Transverse colon (tissue), 4 donors: ENCODE measurements around the gene C10orf90. TPM values are rescaled to one million over a fixed set of nuclear protein-coding genes. Genes with fewer than 3 reads are reported as not detected.

Source experiments
- DNase-seq: peaks from one replicate; pipeline ENCODE4 v3.0.0-alpha.2; 2019
- H3K27ac ChIP-seq, 4 donors: fragments of 200-600 bp; sonication (generic); 2 replicates each; pipeline ENCODE4 v1.5.1; 2016 to 2018; ENCODE audit warnings: inconsistent platforms in 4 of 4
- H3K27me3 ChIP-seq: fragments of 200-600 bp; sonication (generic); 2 replicates; pipeline ENCODE4 v1.5.1; 2017; ENCODE audit warnings: inconsistent platforms
- H3K36me3 ChIP-seq, 4 donors: fragments of 200-600 bp; sonication (generic); 2 replicates each; pipeline ENCODE4 v1.5.1; 2017 to 2019; ENCODE audit warnings: inconsistent platforms in 4 of 4
- H3K4me1 ChIP-seq, 4 donors: fragments of 200-600 bp; sonication (generic); 2 replicates each; pipeline ENCODE4 v1.5.1; 2017 to 2020; ENCODE audit warnings: inconsistent platforms in 4 of 4
- H3K4me3 ChIP-seq, 4 donors: fragments of 200-600 bp; sonication (generic); 1 replicate in 1 of 4; 2 replicates in 3 of 4; pipeline versions ENCODE4 v1.5.1 to v1.6.1; 2017 to 2019; ENCODE audit warnings: inconsistent platforms in 4 of 4
- H3K9me3 ChIP-seq, 2 donors: fragments of 200-600 bp; sonication (generic); 2 replicates each; pipeline ENCODE4 v1.5.1; 2017 to 2019; ENCODE audit warnings: inconsistent platforms in 2 of 2
- CTCF ChIP-seq, 5 experiments: fragments of 200-600 bp in 3 of 5; fragments of 450-650 bp in 2 of 5; sonication (generic) in 3 of 5; IDR thresholded peaks; 1 replicate in 2 of 5; 2 replicates in 3 of 5; pipeline ENCODE4 v1.5.1; 2016 to 2017; ENCODE audit warnings: antibody characterized with exemption in 5 of 5, inconsistent platforms in 3 of 5, mild to moderate bottlenecking in 2 of 5, moderate library complexity in 1 of 5
- EP300 ChIP-seq: sonication (generic); formaldehyde crosslinking; IDR thresholded peaks from one replicate; pipeline ENCODE4 v1.6.1; 2017; ENCODE audit warnings: antibody characterized with exemption, low read depth
- POLR2A ChIP-seq: fragments of 450-650 bp; IDR thresholded peaks from one replicate; pipeline ENCODE4 v1.6.1; 2016; ENCODE audit warnings: antibody characterized with exemption, mild to moderate bottlenecking, moderate library complexity
- POLR2AphosphoS5 ChIP-seq, 3 donors: sonication (generic); formaldehyde crosslinking; IDR thresholded peaks; one replicate each; pipeline ENCODE4 v1.6.1; 2016; ENCODE audit warnings: antibody characterized with exemption in 3 of 3
- WGBS, 2 donors: methylation state at CpG; one replicate each; pipeline ENCODE4 v1.1.5; 2018; ENCODE audit warnings: low coverage in 1 of 2; 5-methylcytosine and 5-hydroxymethylcytosine counted together
- in situ Hi-C, 4 donors: fragments of 200-750 bp; cut with MboI; loops; one replicate each; pipeline versions ENCODE4 v1.15.0 to v1.15.1; 2017; ENCODE audit warnings: low sequenced_read_pairs in 3 of 4, low pct_ligation_motif_present in 1 of 4, low pct_unique_long_range_greater_than_20kb in 1 of 4
- intact Hi-C: fragments of 100-400 bp; cut with DNase I; formaldehyde crosslinking; loops from one replicate; pipeline ENCODE4 v1.15.1; 2023; ENCODE audit warnings: low total_unique reads
- total RNA-seq, 4 donors: library from RNA; depleted of rRNA; stranded (reverse); fragments of >200 nt; gene quantifications; one replicate each; pipeline ENCODE4 v1.1.0, GENCODE V29; 2016

C10orf90 gene
- total RNA-seq, 4 donors from 2014 or later: not detected

DNA sequence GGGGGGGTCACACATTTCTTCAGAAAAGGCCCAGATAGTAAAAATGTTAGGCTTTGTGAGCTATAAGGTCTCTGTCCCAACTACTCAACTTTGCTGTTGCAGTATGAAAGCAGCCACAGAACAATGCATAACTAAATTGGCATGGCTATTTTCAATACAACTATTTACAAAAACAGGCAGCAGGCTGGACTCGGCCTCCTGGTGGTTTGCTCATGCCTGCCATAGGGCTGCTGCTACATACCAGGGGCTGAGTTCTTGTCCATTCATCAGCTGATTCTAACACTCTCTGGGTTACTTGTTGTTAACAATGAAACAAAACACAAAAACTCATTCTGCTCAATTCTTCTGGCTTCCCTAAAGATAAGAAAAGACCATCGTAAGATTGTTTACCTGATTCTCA lies 172.8 kb downstream of the C10orf90 start:
- in situ Hi-C loops: no loop called here
- intact Hi-C loops: no loop called here
- H3K9me3 ChIP-seq: no peaks in the 10 kb centered on the region
- TF ChIP-seq EP300: no peak
- no peak for TF ChIP-seq CTCF (IDR thresholded peaks at IDR 0.05)
- no peak for TF ChIP-seq POLR2A
- no peak for TF ChIP-seq POLR2AphosphoS5 (IDR thresholded peaks at IDR 0.05)
- no peak for DNase-seq
- 67 to 100% methylated on average over 1 to 2 of the region's 2 CpGs for WGBS, 2 donors
- no peak overlapping the region for H3K27ac ChIP-seq
- no peaks in the 10 kb centered on the region for H3K4me1 ChIP-seq
- no peaks in the 10 kb centered on the region for H3K27me3 ChIP-seq
- H3K4me3 ChIP-seq: no peak overlapping the region
- H3K36me3 ChIP-seq: no peaks in the 10 kb centered on the region

- 87 to 93% methylated on average over 4 to 16 of the region's 16 CpGs for WGBS, 2 donors
- in situ Hi-C loops (no loop called here), intact Hi-C loops (no loop called here)
- Histone ChIP-seq H3K27me3 (no peaks in the 10 kb centered on the region), H3K36me3 (no peaks in the 10 kb centered on the region), H3K4me3 (no peak overlapping the region), H3K4me1 (no peaks in the 10 kb centered on the region), H3K27ac (no peak overlapping the region), H3K9me3 (no peaks in the 10 kb centered on the region)
- no peak for TF ChIP-seq CTCF (IDR thresholded peaks at IDR 0.05)
- no peak for TF ChIP-seq POLR2A
- no peak for TF ChIP-seq EP300
- no peak for TF ChIP-seq POLR2AphosphoS5 (IDR thresholded peaks at IDR 0.05)
- DNase-seq: no peak
Measured at GRCh38 chr10:126496771-126497545, 173.5 kb downstream of the C10orf90 start.

- no peaks in the 10 kb centered on the region for H3K27me3 ChIP-seq
- H3K27ac ChIP-seq: no peak overlapping the region
- 53 to 62% methylated on average over 7 of the region's 7 CpGs for WGBS, 2 donors
- in situ Hi-C loops: no loop called here
- intact Hi-C loops: no loop called here
- no peak for TF ChIP-seq CTCF (IDR thresholded peaks at IDR 0.05)
- no peak for TF ChIP-seq POLR2A
- no peak for TF ChIP-seq POLR2AphosphoS5 (IDR thresholded peaks at IDR 0.05)
- no peak for TF ChIP-seq EP300
- H3K36me3 ChIP-seq: no peaks in the 10 kb centered on the region
- DNase-seq: no peak
- no peaks in the 10 kb centered on the region for H3K9me3 ChIP-seq
- no peaks in the 10 kb centered on the region for H3K4me1 ChIP-seq
- H3K4me3 ChIP-seq: no peak overlapping the region
Measured at GRCh38 chr10:126491476-126491875, 179.0 kb downstream of the C10orf90 start.

DNA sequence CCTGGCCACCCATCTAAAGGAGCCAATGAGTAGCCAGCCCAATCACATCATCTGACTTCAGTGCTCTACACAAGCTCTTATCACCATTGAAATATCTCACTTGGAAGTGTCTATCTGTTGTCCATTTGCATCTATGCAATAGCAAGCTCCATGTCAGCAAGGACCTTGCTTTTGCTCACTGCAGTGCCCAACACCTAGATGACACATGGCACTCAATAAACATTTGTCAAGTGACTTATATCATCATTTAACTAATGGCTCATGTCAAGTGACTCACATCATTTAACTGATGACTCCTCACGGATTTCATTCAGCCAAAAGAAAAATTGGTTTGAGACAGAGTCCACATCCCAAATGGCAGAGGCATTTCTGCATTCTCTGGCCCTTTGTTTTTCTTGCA lies 189.3 kb downstream of the C10orf90 start:
- Histone ChIP-seq H3K9me3 (no peaks in the 10 kb centered on the region), H3K4me3 (no peak overlapping the region), H3K4me1 (no peaks in the 10 kb centered on the region), H3K27me3 (no peaks in the 10 kb centered on the region), H3K36me3 (no peaks in the 10 kb centered on the region), H3K27ac (no peak overlapping the region)
- WGBS, 2 donors: 74% methylated on average over 1 of the region's 1 CpG; no CpG with 5 or more reads in 1 of the 2 donors
- no peak for DNase-seq
- TF ChIP-seq POLR2AphosphoS5 (IDR thresholded peaks at IDR 0.05): no peak
- no peak for TF ChIP-seq EP300
- TF ChIP-seq POLR2A: no peak
- no peak for TF ChIP-seq CTCF (IDR thresholded peaks at IDR 0.05)
- in situ Hi-C loops (no loop called here), intact Hi-C loops (no loop called here)
